ENCODE measurements around the gene AUTS2. TPM values are rescaled to one million over a fixed set of nuclear protein-coding genes. Genes with fewer than 3 reads are reported as not detected.
A peak's percentile ranks its signal among the peaks of the same experiment; 100 is the strongest.

Gene AUTS2
- total and polyA plus RNA-seq, 2 of the 8 experiments (the other 6 are each of a cell fraction or from before 2014, with no cell fraction given): 25.9 to 101 TPM

- Histone ChIP-seq H3K79me1 (ENCODE audit: low read depth, low read length) (no peaks in the 10 kb centered on the region; the same call in 1 of the 2 replicates), H3K79me2 (ENCODE audit: control insufficient read depth in 1 of 2, insufficient read depth in 2 of 2, low read length in 2 of 2) (no peaks in the 10 kb centered on the region), H3K4me3 (ENCODE audit: extremely low read depth in 1 of 4, insufficient read depth in 2 of 4, low read depth in 3 of 4, low read length in 4 of 4) (no peak overlapping the region), H3K56ac (replicated peaks; ENCODE audit: insufficient read length, low read depth, low read length) (no peak overlapping the region), H2BK20ac (ENCODE audit: low read length) (no peak overlapping the region), H3K9ac (replicated peaks in 1 of 4; ENCODE audit: extremely low read depth in 1 of 4, low read depth in 3 of 4, low read length in 3 of 4) (no peak overlapping the region), H3K23ac (ENCODE audit: insufficient read length) (no peak overlapping the region), H3K4me2 (ENCODE audit: insufficient read depth in 1 of 2, low read depth in 2 of 2, low read length in 2 of 2) (peak overlapping the region in 1 of 2 experiments; percentile 37; a peak in 1 of 4 replicates), H3K18ac (ENCODE audit: extremely low read depth, low read length) (no peak overlapping the region), H4K91ac (replicated peaks; ENCODE audit: insufficient read length, low read length) (no peak overlapping the region), H3K4ac (replicated peaks; ENCODE audit: insufficient read length, low read depth, low read length) (no peak overlapping the region), H3K4me1 (replicated peaks in 1 of 4; ENCODE audit: control insufficient read depth in 3 of 4, insufficient read depth in 4 of 4, low read length in 3 of 4) (peaks cover 0 to 5% (median 2%) of the 10 kb centered on the region in 4 experiments; a peak in 2 of 7 replicates), H3K23me2 (ENCODE audit: low read depth, low read length) (no peaks in the 10 kb centered on the region), H2AK5ac (ENCODE audit: low read depth, low read length) (no peak overlapping the region), H3K27me3 (replicated peaks in 1 of 4; ENCODE audit: control insufficient read depth in 3 of 4, extremely low read depth in 1 of 4, insufficient read depth in 3 of 4, low read length in 3 of 4) (peaks cover 28 to 81% (median 54%) of the 10 kb centered on the region in 4 experiments), H2BK12ac (ENCODE audit: low read depth, low read length) (no peak overlapping the region; the same call in 1 of the 2 replicates), H3K9me3 (ENCODE audit: insufficient read depth in 2 of 2, low read depth in 1 of 2, low read length in 1 of 2) (no peaks in the 10 kb centered on the region), H2BK5ac (ENCODE audit: low read depth, low read length) (no peak overlapping the region), H4K20me1 (replicated peaks in 1 of 2; ENCODE audit: control insufficient read depth in 1 of 2, insufficient read depth in 2 of 2, low read length in 2 of 2) (peaks cover 6 to 13% of the 10 kb centered on the region in 2 experiments), H2BK15ac (ENCODE audit: low read length) (no peak overlapping the region), H2AFZ (ENCODE audit: low read length) (no peak overlapping the region), H2BK120ac (replicated peaks; ENCODE audit: low read depth, low read length) (no peak overlapping the region), H4K5ac (ENCODE audit: insufficient read length, low read depth, low read length) (no peak overlapping the region), H3K14ac (ENCODE audit: insufficient read length) (no peak overlapping the region), H3K27ac (ENCODE audit: low read depth, low read length) (no peak overlapping the region), H4K8ac (ENCODE audit: extremely low read depth, insufficient read depth, low read length) (no peak overlapping the region), H3K36me3 (ENCODE audit: control insufficient read depth in 2 of 4, insufficient read depth in 4 of 4, low read length in 3 of 4) (no peaks in the 10 kb centered on the region)
- DNase-seq (ENCODE audit: low read depth in 1 of 2, low spot score in 2 of 2) (no peak), FAIRE-seq (peak; percentile 13)
- 66% methylated on average over 6 of the region's 6 CpGs; no CpG with 5 or more reads in 1 of the 2 experiments for WGBS, 2 experiments (ENCODE audit: extremely low coverage in 1 of 2, insufficient coverage in 1 of 2, insufficient read length in 1 of 2, insufficient replicate concordance in 2 of 2, low coverage in 1 of 2, low lambda C conversion rate in 2 of 2, missing lambda C conversion rate in 1 of 2)
- CTCF ChIA-PET (ENCODE audit: partially characterized antibody): interaction anchor here (1.1 kb wide), 1 partner anchor 314 kb away, joined by 3 read pairs; no protein-coding TSS in a partner anchor
- POLR2A ChIA-PET (ENCODE audit: partially characterized antibody): no interaction called here
- no peak for TF ChIP-seq SP1 (IDR thresholded peaks at IDR 0.05; ENCODE audit: low read depth, low read length)
- peak; percentile 72; the same call in 1 of the 2 replicates for TF ChIP-seq TEAD4 (IDR thresholded peaks at IDR 0.05; ENCODE audit: low read depth, low read length)
- no peak for TF ChIP-seq CBX8 (IDR thresholded peaks at IDR 0.05; ENCODE audit: borderline replicate concordance, low read depth, low read length)
These were observed 27.0 kb downstream of the AUTS2 start for GRCh38 chr7:69625238-69625637.
